ENCODE data around the gene NTMT1. TPM values are rescaled to one million over a fixed set of nuclear protein-coding genes. Genes with fewer than 3 reads are reported as not detected.

NTMT1 gene
- total and polyA plus RNA-seq, 10 of the 15 experiments (the other 5 are each of a cell fraction or from before 2014, with no cell fraction given): 12.8 to 85.4 (median 39.3) TPM

DNA sequence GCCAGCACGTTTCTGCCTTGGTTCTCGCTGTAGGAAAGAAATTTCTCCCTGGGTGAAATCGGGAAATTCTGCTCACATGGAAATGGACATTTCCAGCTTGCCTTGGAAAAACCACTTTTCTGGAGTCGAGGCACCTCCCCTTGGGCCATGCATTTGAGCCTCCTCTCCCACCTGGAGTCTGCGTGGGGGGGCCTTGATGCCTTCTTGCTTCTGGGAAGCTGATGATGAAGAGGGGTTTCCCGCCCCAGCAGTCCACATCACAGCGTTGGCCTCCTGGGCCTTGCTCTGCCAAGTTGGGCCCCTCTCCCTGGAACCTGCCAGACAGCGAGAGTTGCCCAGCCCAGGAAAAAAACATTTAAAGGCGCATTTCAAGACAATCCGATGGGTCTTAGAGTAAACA lies 17.7 kb downstream of the NTMT1 start (continued):
- no peak for TF ChIP-seq ZBTB11 (CRISPR knock-in tag; IDR thresholded peaks at IDR 0.05)
- TF ChIP-seq, protein P1, sequence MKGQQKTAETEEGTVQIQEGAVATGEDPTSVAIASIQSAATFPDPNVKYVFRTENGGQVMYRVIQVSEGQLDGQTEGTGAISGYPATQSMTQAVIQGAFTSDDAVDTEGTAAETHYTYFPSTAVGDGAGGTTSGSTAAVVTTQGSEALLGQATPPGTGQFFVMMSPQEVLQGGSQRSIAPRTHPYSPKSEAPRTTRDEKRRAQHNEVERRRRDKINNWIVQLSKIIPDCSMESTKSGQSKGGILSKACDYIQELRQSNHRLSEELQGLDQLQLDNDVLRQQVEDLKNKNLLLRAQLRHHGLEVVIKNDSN (IDR thresholded peaks at IDR 0.05; ENCODE audit: borderline replicate concordance, extremely low read length, insufficient read depth, low read depth, low read length): no peak
- TF ChIP-seq, protein P2, sequence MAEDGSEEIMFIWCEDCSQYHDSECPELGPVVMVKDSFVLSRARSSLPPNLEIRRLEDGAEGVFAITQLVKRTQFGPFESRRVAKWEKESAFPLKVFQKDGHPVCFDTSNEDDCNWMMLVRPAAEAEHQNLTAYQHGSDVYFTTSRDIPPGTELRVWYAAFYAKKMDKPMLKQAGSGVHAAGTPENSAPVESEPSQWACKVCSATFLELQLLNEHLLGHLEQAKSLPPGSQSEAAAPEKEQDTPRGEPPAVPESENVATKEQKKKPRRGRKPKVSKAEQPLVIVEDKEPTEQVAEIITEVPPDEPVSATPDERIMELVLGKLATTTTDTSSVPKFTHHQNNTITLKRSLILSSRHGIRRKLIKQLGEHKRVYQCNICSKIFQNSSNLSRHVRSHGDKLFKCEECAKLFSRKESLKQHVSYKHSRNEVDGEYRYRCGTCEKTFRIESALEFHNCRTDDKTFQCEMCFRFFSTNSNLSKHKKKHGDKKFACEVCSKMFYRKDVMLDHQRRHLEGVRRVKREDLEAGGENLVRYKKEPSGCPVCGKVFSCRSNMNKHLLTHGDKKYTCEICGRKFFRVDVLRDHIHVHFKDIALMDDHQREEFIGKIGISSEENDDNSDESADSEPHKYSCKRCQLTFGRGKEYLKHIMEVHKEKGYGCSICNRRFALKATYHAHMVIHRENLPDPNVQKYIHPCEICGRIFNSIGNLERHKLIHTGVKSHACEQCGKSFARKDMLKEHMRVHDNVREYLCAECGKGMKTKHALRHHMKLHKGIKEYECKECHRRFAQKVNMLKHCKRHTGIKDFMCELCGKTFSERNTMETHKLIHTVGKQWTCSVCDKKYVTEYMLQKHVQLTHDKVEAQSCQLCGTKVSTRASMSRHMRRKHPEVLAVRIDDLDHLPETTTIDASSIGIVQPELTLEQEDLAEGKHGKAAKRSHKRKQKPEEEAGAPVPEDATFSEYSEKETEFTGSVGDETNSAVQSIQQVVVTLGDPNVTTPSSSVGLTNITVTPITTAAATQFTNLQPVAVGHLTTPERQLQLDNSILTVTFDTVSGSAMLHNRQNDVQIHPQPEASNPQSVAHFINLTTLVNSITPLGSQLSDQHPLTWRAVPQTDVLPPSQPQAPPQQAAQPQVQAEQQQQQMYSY (CRISPR knock-in tag; IDR thresholded peaks at IDR 0.05): no peak
- no peak for TF ChIP-seq KLF5 (IDR thresholded peaks at IDR 0.05; ENCODE audit: partially characterized antibody)
- no peak for TF ChIP-seq NBN (IDR thresholded peaks at IDR 0.05)
- no peak for TF ChIP-seq NFIC (IDR thresholded peaks at IDR 0.05; ENCODE audit: low read depth, low read length)
- TF ChIP-seq JUNB (IDR thresholded peaks at IDR 0.05): no peak
- TF ChIP-seq, protein P3, sequence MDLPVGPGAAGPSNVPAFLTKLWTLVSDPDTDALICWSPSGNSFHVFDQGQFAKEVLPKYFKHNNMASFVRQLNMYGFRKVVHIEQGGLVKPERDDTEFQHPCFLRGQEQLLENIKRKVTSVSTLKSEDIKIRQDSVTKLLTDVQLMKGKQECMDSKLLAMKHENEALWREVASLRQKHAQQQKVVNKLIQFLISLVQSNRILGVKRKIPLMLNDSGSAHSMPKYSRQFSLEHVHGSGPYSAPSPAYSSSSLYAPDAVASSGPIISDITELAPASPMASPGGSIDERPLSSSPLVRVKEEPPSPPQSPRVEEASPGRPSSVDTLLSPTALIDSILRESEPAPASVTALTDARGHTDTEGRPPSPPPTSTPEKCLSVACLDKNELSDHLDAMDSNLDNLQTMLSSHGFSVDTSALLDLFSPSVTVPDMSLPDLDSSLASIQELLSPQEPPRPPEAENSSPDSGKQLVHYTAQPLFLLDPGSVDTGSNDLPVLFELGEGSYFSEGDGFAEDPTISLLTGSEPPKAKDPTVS (IDR thresholded peaks at IDR 0.05; ENCODE audit: low read depth, low read length): no peak
- no peak for TF ChIP-seq CTCF (IDR thresholded peaks at IDR 0.05 in 2 of 3, conservative IDR thresholded peaks at IDR 0.05 in 1 of 3; ENCODE audit: control insufficient read depth in 2 of 3, extremely low read depth in 1 of 3, insufficient read depth in 1 of 3, low read depth in 3 of 3, low read length in 3 of 3)
- TF ChIP-seq CHD1 (IDR thresholded peaks at IDR 0.05; ENCODE audit: low read depth, low read length): no peak
- no peak for TF ChIP-seq SMAD1 (IDR thresholded peaks at IDR 0.05; ENCODE audit: low read depth, partially characterized antibody)
- no peak for TF ChIP-seq EGR1 (IDR thresholded peaks at IDR 0.05; ENCODE audit: borderline replicate concordance in 1 of 2, low read depth in 2 of 2, low read length in 2 of 2)
- TF ChIP-seq, protein P4, sequence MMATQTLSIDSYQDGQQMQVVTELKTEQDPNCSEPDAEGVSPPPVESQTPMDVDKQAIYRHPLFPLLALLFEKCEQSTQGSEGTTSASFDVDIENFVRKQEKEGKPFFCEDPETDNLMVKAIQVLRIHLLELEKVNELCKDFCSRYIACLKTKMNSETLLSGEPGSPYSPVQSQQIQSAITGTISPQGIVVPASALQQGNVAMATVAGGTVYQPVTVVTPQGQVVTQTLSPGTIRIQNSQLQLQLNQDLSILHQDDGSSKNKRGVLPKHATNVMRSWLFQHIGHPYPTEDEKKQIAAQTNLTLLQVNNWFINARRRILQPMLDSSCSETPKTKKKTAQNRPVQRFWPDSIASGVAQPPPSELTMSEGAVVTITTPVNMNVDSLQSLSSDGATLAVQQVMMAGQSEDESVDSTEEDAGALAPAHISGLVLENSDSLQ (IDR thresholded peaks at IDR 0.05): no peak
- no peak for TF ChIP-seq PAX8 (IDR thresholded peaks at IDR 0.05)

Data from GM12878 (cell line).